Esophagus squamous epithelium (tissue), 4 donors: Measurements from ENCODE around the gene SERGEF.

Experiments used
- CTCF ChIP-seq, 6 experiments: fragments of 450-650 bp in 4 of 6; fragments of 200-600 bp in 2 of 6; sonication (generic) in 2 of 6; IDR thresholded peaks; one replicate each; pipeline ENCODE4 v1.5.1; 2016 to 2019; ENCODE audit warnings: antibody characterized with exemption in 6 of 6, mild to moderate bottlenecking in 4 of 6, moderate library complexity in 4 of 6
- POLR2A ChIP-seq, 4 donors: fragments of 450-650 bp; IDR thresholded peaks; one replicate each; pipeline ENCODE4 v1.6.1; 2017; ENCODE audit warnings: antibody characterized with exemption in 4 of 4, mild to moderate bottlenecking in 4 of 4, moderate library complexity in 3 of 4

GRCh38 chr11:17794981-17795380, 217.9 kb downstream of the SERGEF start:
- TF ChIP-seq CTCF (IDR thresholded peaks at IDR 0.05) (no peak), POLR2A (IDR thresholded peaks at IDR 0.05) (no peak)
